Suprapubic skin (tissue), 4 donors: ENCODE results near the gene NPY.

Source experiments
- CTCF ChIP-seq, 2 donors: fragments of 200-600 bp in 1 of 2; fragments of 450-650 bp in 1 of 2; sonication (generic) in 1 of 2; IDR thresholded peaks; one replicate each; pipeline ENCODE4 v1.5.1; 2016 to 2019; ENCODE audit warnings: antibody characterized with exemption in 2 of 2, mild to moderate bottlenecking in 1 of 2, moderate library complexity in 1 of 2
- EP300 ChIP-seq: sonication (generic); formaldehyde crosslinking; IDR thresholded peaks from one replicate; pipeline ENCODE4 v1.6.1; 2017; ENCODE audit warnings: antibody characterized with exemption
- POLR2A ChIP-seq, 2 donors: fragments of 450-650 bp; IDR thresholded peaks; one replicate each; pipeline ENCODE4 v1.6.1; 2017; ENCODE audit warnings: antibody characterized with exemption in 2 of 2, mild to moderate bottlenecking in 2 of 2, moderate library complexity in 2 of 2
- POLR2AphosphoS5 ChIP-seq, 3 donors: sonication (generic); formaldehyde crosslinking; IDR thresholded peaks; one replicate each; pipeline ENCODE4 v1.6.1; 2017; ENCODE audit warnings: antibody characterized with exemption in 3 of 3

- no peak for TF ChIP-seq CTCF (IDR thresholded peaks at IDR 0.05)
- no peak for TF ChIP-seq POLR2AphosphoS5 (IDR thresholded peaks at IDR 0.05)
- no peak for TF ChIP-seq POLR2A (IDR thresholded peaks at IDR 0.05)
- no peak for TF ChIP-seq EP300
These were observed 53.2 kb downstream of the NPY start for GRCh38 chr7:24337180-24337579.
